ENCODE results near the gene RGS13.
A peak's percentile ranks its signal among the peaks of the same experiment; 100 is the strongest.

DNA sequence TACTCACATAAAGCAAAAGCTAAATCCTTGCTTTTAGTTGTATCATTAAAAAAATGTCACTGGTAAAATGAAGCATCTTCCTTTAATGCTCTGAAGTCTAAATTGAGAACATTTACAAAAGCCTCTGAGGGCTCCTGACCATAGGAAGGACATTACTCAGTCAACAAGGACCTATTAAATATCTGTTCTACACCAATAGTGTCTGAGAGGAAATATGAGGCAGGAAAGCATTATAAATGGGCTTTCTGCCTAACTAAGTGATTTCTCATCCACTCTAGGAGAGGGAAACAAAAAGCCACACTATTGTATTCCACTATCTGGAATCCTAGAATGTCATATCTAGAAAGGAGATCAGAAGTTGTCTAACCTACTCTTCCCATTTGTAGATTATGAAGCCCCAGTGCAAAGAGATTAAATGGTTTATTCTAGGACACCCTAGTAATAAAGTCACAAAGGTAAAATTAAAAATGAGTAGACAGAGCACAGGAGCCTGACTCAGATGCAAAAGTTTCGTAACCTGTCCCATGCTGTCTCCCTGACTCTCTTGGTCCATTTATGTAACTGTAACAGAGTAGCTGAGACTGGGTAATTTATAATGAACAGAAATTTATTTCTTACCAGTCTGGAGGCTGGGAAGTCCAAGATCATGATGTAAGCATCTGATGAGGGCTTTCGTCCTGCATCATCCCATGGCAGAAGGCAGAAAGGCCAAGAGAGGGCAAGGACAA is 42.8 kb upstream of the RGS13 start:
- TF ChIP-seq, protein P1, sequence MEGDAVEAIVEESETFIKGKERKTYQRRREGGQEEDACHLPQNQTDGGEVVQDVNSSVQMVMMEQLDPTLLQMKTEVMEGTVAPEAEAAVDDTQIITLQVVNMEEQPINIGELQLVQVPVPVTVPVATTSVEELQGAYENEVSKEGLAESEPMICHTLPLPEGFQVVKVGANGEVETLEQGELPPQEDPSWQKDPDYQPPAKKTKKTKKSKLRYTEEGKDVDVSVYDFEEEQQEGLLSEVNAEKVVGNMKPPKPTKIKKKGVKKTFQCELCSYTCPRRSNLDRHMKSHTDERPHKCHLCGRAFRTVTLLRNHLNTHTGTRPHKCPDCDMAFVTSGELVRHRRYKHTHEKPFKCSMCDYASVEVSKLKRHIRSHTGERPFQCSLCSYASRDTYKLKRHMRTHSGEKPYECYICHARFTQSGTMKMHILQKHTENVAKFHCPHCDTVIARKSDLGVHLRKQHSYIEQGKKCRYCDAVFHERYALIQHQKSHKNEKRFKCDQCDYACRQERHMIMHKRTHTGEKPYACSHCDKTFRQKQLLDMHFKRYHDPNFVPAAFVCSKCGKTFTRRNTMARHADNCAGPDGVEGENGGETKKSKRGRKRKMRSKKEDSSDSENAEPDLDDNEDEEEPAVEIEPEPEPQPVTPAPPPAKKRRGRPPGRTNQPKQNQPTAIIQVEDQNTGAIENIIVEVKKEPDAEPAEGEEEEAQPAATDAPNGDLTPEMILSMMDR (IDR thresholded peaks at IDR 0.05) = no peak
- TF ChIP-seq POLR2A (IDR thresholded peaks at IDR 0.05) (no peak), POLR2AphosphoS5 (IDR thresholded peaks at IDR 0.05) (peak; percentile 27), EP300 (IDR thresholded peaks at IDR 0.05) (no peak)

Measured in gastroesophageal sphincter (tissue), 3 donors.